Neutrophil (primary cell): ENCODE data around the gene PTGR2.
"Not testable (repeated sequence)": the region's sequence is repeated elsewhere in the genome, so short reads cannot be mapped to it uniquely, and the experiment has no call there.

Experiments used
- H3K27ac ChIP-seq: fragments of 200-600 bp; sonication (generic); 2 replicates; pipeline ENCODE4 v1.5.1; 2016; ENCODE audit warnings: mild to moderate bottlenecking, moderate library complexity
- H3K27me3 ChIP-seq: fragments of 200-600 bp; sonication (generic); 2 replicates; pipeline ENCODE4 v1.6.0; 2016; ENCODE audit warnings: mild to moderate bottlenecking
- H3K36me3 ChIP-seq: fragments of 200-600 bp; sonication (generic); 2 replicates; pipeline ENCODE4 v1.5.1; 2017
- H3K4me1 ChIP-seq, 2 experiments: fragments of 200-600 bp in 1 of 2; sonication (generic) in 1 of 2; 1 replicate in 1 of 2; 2 replicates in 1 of 2; pipeline versions ENCODE4 v1.5.1 to v1.6.1; 2013 to 2016; ENCODE audit warnings: low read depth in 1 of 2, low read length in 1 of 2, mild to moderate bottlenecking in 1 of 2, moderate library complexity in 1 of 2; ENCODE audit not compliant: control insufficient read depth in 1 of 2, insufficient read depth in 1 of 2
- H3K4me3 ChIP-seq, 2 experiments: fragments of 200-600 bp in 1 of 2; sonication (generic) in 1 of 2; 1 replicate in 1 of 2; 2 replicates in 1 of 2; pipeline ENCODE4 v1.5.1; 2013 to 2016; ENCODE audit warnings: low read depth in 1 of 2, low read length in 1 of 2, mild to moderate bottlenecking in 1 of 2, moderate library complexity in 1 of 2
- H3K9me3 ChIP-seq: fragments of 200-600 bp; sonication (generic); 2 replicates; pipeline ENCODE4 v1.5.1; 2016
- TF ChIP-seq, protein P1 (sequence below): fragments of 200-600 bp; sonication (generic); IDR thresholded peaks from 2 replicates; pipeline ENCODE4 v1.5.1; 2016; ENCODE audit warnings: antibody characterized with exemption

PTGR2 gene

DNA sequence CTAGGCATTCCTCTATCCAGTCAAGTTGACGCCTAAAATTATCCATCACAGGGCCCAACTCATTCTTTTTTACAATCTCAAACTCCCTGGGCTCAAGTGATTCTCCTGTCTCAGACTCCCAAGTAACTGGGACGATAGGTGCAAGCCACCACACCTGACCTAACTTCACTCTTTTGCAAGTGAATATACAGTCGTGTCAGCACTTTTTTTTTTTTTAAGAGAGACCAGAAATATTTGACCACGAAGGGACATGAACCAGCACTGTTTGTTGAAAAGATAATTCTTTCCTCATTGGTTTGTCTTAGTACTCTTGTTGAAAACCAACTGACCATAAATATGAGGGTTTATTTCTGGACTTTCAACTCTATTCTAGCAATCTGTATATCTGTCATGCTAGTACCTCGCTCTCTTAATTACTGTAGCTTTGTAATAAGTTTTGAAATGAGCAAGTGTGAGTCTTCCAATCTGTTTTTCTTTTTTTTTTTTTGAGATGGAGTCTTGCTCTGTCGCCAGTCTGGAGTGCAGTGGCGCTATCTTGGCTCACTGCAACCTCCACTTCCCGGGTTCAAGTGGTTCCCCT, 14.0 kb downstream of the PTGR2 start:
- peaks cover 0 to 5% of the 10 kb centered on the region in 2 experiments for H3K4me1 ChIP-seq
- H3K36me3 ChIP-seq, result no peaks in the 10 kb centered on the region
- H3K27ac ChIP-seq, result no peak overlapping the region
- H3K4me3 ChIP-seq, result no peak overlapping the region
- no peaks in the 10 kb centered on the region for H3K27me3 ChIP-seq
- TF ChIP-seq, protein P1, sequence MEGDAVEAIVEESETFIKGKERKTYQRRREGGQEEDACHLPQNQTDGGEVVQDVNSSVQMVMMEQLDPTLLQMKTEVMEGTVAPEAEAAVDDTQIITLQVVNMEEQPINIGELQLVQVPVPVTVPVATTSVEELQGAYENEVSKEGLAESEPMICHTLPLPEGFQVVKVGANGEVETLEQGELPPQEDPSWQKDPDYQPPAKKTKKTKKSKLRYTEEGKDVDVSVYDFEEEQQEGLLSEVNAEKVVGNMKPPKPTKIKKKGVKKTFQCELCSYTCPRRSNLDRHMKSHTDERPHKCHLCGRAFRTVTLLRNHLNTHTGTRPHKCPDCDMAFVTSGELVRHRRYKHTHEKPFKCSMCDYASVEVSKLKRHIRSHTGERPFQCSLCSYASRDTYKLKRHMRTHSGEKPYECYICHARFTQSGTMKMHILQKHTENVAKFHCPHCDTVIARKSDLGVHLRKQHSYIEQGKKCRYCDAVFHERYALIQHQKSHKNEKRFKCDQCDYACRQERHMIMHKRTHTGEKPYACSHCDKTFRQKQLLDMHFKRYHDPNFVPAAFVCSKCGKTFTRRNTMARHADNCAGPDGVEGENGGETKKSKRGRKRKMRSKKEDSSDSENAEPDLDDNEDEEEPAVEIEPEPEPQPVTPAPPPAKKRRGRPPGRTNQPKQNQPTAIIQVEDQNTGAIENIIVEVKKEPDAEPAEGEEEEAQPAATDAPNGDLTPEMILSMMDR, result no peak
- no peaks in the 10 kb centered on the region for H3K9me3 ChIP-seq

DNA sequence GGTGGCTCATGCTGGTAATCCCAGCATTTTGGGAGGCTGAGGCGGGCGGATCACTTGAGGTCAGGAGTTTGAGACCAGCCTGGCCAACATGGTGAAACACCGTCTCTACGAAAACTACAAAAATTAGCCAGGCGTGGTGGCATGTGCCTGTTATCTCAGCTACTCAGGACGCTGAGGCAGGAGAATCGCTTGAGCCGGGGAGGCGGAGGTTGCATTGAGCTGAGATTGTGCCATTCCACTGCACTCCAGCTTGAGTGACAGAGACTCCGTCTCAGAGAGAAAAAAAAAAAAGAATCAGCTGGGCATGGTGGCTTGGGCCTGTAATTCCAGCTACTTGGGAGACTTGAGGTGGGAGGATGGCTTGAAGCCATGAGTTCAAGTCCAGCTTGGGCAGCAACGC, 18.1 kb downstream of the PTGR2 start:
- H3K4me3 ChIP-seq, H3K36me3 ChIP-seq, H3K4me1 ChIP-seq, H3K27ac ChIP-seq, H3K27me3 ChIP-seq, H3K9me3 ChIP-seq: not testable (repeated sequence)

DNA sequence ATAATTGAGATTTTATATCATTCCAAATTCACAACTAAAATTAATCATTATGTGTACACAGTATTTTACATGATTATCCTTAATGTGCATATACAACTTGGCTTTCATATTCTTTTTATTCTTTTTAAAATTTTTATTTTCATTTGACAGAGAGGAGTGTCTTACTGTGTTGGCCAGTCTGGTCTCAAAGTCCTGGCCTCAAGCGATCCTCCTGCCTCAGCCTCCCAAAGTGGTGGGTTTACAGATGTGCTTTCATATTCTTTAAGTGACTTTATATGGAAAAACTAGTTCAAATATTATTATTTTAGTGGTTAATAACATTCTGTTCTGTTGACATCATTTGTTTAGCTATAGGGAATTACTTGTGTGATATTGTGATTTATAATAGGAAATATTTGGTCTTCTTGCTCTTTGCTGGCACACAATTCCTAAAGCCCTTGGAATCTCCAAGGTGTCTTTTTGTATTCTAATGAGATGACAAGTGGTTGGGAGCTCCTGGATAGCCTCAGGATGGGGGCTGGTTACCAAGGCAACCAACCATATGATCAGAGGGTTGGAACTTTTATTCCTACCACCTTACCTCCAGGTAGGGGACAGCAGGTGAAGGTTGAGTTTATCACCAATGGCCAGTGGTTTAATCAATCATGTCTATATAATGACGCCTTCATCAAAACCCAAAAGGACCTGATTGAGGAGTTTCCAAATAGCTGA, 19.0 kb downstream of the PTGR2 start:
- H3K4me3 ChIP-seq, result no peak overlapping the region

DNA sequence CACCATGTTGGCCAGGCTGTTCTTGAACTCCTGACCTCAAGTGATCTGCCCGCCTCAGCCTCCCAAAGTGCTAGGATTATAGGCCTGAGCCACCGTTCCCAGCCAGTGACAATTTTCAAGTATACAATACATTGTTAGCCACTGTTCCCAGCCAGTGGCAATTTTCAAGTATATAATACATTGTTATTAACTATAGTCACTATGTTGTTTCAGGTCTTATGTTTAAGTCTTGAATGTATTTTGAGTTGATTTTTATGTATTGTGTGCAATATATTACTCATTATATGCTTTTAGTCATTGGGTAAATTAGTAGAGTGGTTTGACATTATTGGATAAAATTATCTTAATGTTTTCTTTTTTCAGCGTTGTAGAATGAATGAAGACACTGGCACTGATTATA, 22.0 kb downstream of the PTGR2 start:
- TF ChIP-seq, protein P1, result no peak
- Histone ChIP-seq H3K27ac (no peak overlapping the region), H3K4me1 (no peaks in the 10 kb centered on the region), H3K4me3 (no peak overlapping the region), H3K27me3 (no peaks in the 10 kb centered on the region), H3K9me3 (no peaks in the 10 kb centered on the region), H3K36me3 (no peaks in the 10 kb centered on the region)

More for the DNA sequence above, 19.0 kb downstream of the PTGR2 start:
- Histone ChIP-seq H3K9me3 (no peaks in the 10 kb centered on the region), H3K36me3 (no peaks in the 10 kb centered on the region), H3K27ac (no peak overlapping the region), H3K4me1 (no peaks in the 10 kb centered on the region), H3K27me3 (no peaks in the 10 kb centered on the region)
- TF ChIP-seq, protein P1, result no peak

DNA sequence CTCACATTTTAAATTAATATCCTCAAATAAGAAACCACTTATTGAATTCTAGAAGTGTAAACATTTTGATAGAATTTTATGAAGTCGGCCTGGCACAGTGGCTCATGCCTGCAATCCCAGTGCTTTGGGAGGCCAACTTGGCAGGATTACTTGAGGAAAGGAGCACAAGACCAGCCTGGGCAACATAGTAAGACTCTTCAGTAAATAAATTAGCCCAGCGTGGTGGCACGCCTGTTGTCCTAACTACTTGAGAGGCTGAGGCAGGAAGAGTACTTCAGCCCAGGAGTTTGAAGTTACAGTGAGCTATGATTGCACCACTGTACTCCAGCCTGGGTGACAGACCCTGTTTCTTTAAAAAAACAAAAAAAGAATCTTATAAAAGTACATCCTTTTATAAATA, 26.2 kb downstream of the PTGR2 start:
- H3K27me3 ChIP-seq, result no peaks in the 10 kb centered on the region
- no peaks in the 10 kb centered on the region for H3K36me3 ChIP-seq
- TF ChIP-seq, protein P1, result no peak
- H3K27ac ChIP-seq, result no peak overlapping the region
- H3K9me3 ChIP-seq, result no peaks in the 10 kb centered on the region
- no peaks in the 10 kb centered on the region for H3K4me1 ChIP-seq
- no peak overlapping the region for H3K4me3 ChIP-seq

DNA sequence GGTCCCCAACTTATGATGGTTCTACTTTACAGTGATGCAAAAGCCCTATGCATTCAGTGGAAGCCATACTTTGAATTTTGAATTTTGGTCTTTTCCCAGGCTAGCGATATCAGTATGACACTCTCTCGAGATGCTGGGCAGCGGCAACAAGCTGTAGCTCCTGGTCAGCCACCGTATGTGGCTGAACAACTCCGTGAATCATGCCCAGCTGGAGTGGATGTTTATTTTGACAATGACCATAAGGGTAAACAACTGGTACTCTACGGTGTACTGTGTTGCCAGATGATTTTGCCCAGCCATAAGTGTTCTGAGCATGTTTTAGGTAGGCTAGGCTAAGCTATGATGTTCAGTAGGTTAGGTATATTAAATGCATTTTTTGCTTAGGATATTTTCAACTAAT, 26.8 kb downstream of the PTGR2 start:
- no peaks in the 10 kb centered on the region for H3K27me3 ChIP-seq
- H3K27ac ChIP-seq, result no peak overlapping the region
- TF ChIP-seq, protein P1, result no peak
- no peaks in the 10 kb centered on the region for H3K4me1 ChIP-seq
- H3K4me3 ChIP-seq, result no peak overlapping the region
- no peaks in the 10 kb centered on the region for H3K9me3 ChIP-seq
- H3K36me3 ChIP-seq, result no peaks in the 10 kb centered on the region
